Measurements from ENCODE around the gene ERAP2.

Gene ERAP2

GRCh38 chr5:96902876-96903275 lies 26.6 kb downstream of the ERAP2 start:
- no peak for TF ChIP-seq CTCF (conservative IDR thresholded peaks at IDR 0.05)
- H3K27ac ChIP-seq, result no peak overlapping the region

- H3K27ac ChIP-seq, result no peak overlapping the region
- no peak for TF ChIP-seq CTCF (conservative IDR thresholded peaks at IDR 0.05)
These were observed 27.0 kb downstream of the ERAP2 start for GRCh38 chr5:96903300-96903699.

DNA sequence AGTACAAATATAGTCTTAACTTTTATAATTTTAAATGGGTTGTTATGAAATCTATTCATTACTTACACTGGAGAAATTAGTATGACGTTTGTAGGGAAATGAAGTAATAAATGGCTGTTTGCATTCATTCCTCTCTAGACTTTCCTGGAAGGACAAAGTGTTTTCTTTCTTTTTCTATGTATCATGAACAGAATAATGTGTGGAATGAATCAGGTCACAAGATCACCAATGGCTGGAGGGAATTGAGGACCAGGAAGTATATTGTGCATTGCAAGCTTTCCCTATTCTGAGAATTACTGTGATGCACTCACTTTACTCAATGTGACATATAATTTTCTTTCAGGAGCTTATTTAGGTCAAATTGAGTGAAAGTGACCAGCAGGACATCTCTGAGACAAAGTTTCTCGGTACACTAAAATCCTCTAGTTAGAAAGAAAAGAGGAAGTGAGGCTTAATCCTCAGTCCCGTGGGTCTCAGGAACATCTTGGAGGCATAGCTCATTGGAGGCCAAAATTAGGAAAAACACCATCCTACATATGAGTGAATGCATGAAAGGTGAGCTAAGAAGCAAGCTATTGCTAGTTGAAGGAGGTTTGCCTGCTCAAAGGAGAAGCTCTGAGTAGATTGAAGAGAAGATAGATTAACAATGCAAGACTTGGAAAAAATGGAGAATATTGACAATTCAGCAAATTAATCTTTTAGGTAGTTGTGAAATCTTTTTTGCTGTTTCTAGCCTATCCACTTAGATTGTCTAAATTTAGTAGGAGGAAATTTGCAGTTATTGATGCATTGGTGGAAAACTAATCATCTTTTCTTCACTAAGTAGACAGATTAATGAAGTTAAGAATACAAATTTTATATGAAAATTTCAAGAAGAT lies 28.0 kb downstream of the ERAP2 start:
- TF ChIP-seq CTCF (conservative IDR thresholded peaks at IDR 0.05), result no peak
- no peak overlapping the region for H3K27ac ChIP-seq

- no peak overlapping the region for H3K27ac ChIP-seq
- no peak for TF ChIP-seq CTCF (conservative IDR thresholded peaks at IDR 0.05)
These were observed 29.6 kb downstream of the ERAP2 start for GRCh38 chr5:96905864-96906263.

GRCh38 chr5:96909003-96909402 lies 32.7 kb downstream of the ERAP2 start:
- no peak overlapping the region for H3K27ac ChIP-seq
- TF ChIP-seq CTCF (conservative IDR thresholded peaks at IDR 0.05), result no peak

DNA sequence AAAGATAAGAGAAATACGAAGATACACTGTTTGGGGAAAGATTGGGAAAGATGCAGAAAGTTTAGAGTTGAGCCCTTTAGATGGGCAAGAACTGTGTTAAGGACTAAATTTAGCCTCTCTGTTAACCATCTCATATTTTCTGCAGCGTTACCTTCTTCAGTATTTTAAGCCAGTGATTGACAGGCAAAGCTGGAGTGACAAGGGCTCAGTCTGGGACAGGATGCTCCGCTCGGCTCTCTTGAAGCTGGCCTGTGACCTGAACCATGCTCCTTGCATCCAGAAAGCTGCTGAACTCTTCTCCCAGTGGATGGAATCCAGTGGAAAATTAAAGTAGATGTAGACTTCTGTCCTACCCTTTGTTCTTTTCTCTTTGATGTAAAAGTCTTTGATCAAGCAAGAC lies 33.1 kb downstream of the ERAP2 start:
- no peak overlapping the region for H3K27ac ChIP-seq
- TF ChIP-seq CTCF (conservative IDR thresholded peaks at IDR 0.05), result no peak

- H3K27ac ChIP-seq, result no peak overlapping the region
- no peak for TF ChIP-seq CTCF (conservative IDR thresholded peaks at IDR 0.05)
These were observed 34.8 kb downstream of the ERAP2 start for GRCh38 chr5:96911139-96911538.

Measured in VCaP (cell line).